ENCODE data around the gene CACUL1.

- TF ChIP-seq CTCF (IDR thresholded peaks at IDR 0.05; ENCODE audit: poor library complexity): no peak
- no peak for TF ChIP-seq EZH2phosphoT487 (IDR thresholded peaks at IDR 0.05; ENCODE audit: low read depth, severe bottlenecking, unreplicated experiment)
These were observed 12.7 kb upstream of the CACUL1 start for GRCh38 chr10:118767297-118768040.

Data from hepatocyte (in vitro differentiated cells).